GM10266 (cell line): ENCODE results near the gene RNF8.
A peak's percentile ranks its signal among the peaks of the same experiment; 100 is the strongest.

Experiments used
- DNase-seq: peaks from one replicate; pipeline ENCODE4 v3.0.0; 2012; ENCODE audit errors: extremely low spot score
- CTCF ChIP-seq: IDR thresholded peaks from 2 replicates; pipeline ENCODE4 v1.5.1; 2012; ENCODE audit warnings: mild to moderate bottlenecking, low read depth; ENCODE audit not compliant: control insufficient read depth, insufficient read depth; ENCODE audit errors: missing control alignments

Gene RNF8

GRCh38 chr6:37309046-37309445, 44.7 kb upstream of the RNF8 start:
- DNase-seq: no peak
- TF ChIP-seq CTCF: no peak

- no peak for TF ChIP-seq CTCF
- no peak for DNase-seq
Observed at GRCh38 chr6:37309692-37310091, 44.1 kb upstream of the RNF8 start.

- no peak for TF ChIP-seq CTCF
- DNase-seq: no peak
Observed at GRCh38 chr6:37310966-37311365, 42.8 kb upstream of the RNF8 start.

GRCh38 chr6:37311741-37312473, 41.9 kb upstream of the RNF8 start:
- no peak for TF ChIP-seq CTCF
- DNase-seq: no peak

GRCh38 chr6:37313723-37314486, 39.9 kb upstream of the RNF8 start:
- TF ChIP-seq CTCF: no peak
- DNase-seq: no peak

- peak; percentile 66 for TF ChIP-seq CTCF
- DNase-seq: peak; percentile 49
Observed at GRCh38 chr6:37314487-37315156, 39.2 kb upstream of the RNF8 start.

- TF ChIP-seq CTCF: no peak
- DNase-seq: no peak
Observed at GRCh38 chr6:37315157-37315515, 38.6 kb upstream of the RNF8 start.
